LoVo (cell line): ENCODE data around the gene RGS19.

ENCODE experiments used
- DNase-seq: peaks from one replicate; pipeline ENCODE4 v3.0.0-alpha.2; 2016; ENCODE audit warnings: low spot score

RGS19 gene

DNA sequence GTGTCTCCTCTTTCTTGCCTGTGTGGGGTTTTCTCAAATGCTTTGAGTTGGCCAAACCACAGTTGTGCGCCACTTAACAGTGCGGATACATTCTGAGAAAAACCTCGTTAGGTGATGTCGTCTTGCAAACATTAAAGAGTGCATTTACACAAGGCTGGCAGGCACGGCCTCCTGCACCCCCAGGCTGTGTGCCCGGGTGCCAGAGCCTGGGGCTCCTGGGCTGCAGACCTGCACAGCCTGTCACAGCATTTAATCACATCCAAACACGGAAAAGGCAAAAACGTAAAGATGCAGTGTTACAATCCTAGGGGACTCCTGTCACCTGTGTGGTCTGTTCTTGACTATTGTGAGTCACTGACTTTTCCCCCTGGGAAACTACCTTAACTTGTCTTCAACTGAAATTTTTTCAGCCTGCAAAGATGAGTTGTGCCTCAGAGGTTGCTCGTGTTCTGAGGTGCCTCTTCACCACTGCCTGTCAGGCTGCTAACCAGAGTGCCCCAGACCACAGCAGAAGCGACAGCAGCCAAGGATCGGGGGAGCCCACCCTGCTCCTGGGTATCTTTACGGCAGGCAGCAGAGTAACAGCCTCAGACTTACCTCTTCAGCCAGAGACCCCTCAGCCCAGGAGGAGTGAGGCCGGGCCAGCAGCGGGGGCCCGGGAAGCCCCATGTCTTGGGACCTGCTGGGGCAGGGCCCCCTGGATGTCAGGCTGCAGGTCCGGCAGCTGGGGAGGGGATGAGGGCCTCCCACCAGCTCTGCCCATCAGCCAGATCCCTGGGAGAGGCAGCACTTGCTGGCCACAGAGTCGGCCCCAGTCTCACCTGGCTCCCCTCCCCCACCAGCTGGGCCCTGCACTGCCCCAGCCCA is 44.0 kb downstream of the RGS19 start:
- no peak for DNase-seq

DNA sequence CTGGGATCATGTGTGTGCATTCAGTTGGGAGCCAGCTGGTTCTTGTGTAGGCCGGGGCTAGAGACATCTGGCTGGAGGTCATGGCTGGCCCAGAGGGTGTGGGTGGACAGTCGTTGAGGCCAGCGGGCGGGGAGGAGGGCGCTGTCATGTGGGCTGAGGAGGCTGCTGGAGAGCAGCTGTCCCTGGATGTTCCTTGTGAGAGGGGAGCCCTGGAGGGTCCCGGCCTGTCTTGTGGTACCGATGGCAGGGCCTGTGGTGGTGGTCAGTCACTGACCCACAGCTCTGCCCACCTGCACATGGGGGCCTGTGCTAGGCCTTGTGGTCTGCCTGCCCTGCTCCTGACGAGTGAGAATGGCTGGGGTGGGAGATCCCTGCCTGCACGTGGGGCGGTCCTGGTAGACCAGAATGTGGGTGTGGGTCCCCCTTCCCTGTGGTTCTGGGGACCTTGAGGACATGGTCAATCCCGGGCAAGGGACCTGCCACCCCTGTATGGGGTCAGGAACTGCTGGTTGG is 45.3 kb downstream of the RGS19 start:
- no peak for DNase-seq

DNA sequence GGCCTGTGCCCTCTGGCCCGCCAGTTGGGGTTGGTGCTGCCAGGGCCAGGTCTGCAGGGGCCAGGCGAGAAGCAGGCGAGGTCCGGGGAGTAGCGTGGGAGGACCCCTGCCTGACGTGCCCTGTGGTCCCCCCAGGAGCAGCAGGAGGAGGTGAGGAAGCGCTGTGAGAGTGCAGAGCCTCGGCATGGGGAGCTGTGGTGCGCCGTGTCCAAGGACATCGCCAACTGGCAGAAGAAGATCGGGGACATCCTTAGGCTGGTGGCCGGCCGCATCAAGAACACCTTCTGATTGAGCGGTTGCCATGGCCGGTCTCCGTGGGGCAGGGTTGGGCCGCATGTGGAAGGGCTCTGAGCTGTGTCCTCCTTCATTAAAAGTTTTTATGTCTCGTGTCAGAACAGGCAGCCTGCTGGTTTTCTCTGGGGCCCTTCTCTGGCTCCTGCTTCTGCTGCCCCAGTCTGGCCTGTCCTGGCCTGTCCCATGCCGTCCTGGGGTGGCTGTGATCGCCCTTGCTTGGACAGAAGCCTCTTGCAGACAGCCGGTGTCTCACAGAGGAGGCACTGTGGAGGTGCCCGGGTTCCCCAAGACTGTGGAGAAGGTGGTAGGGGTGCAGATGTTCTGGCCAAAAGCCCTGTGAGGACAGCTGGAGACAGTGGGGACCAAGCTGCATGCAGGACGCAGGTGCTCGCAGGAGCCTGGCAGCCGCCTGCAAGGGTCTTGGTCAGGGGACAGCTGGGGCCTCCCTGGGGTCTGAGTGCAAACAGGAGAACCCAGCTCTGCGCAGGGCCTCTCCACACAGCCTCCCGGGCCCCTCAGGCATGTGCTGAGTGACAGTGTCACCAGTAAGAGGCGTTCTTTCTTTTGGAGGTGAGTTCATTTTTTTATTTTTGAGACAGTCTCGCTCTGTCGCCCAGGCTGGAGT is 46.4 kb downstream of the RGS19 start:
- DNase-seq = no peak

DNA sequence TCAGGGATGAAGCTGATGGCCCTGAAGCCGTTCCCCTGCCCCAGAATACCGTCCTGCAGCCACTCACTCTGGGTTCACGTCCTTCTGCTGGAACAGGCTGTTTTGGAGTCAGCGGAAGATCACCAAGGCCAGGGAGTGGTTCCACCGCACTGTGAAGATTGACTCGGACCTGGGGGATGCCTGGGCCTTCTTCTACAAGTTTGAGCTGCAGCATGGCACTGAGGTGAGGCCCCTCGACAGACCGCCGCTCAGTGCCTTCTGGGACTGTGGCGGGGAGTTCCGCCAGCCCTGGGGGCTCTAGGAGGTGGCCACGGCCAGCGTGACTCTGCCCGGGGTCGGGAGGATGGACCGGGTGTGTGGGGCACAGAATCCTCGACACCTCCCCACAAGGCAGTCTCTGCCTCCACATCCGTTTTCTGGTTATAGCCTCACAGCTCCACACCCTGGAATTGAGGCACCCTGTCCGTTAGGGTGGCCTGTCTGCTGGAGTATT is 47.5 kb downstream of the RGS19 start:
- no peak for DNase-seq

DNA sequence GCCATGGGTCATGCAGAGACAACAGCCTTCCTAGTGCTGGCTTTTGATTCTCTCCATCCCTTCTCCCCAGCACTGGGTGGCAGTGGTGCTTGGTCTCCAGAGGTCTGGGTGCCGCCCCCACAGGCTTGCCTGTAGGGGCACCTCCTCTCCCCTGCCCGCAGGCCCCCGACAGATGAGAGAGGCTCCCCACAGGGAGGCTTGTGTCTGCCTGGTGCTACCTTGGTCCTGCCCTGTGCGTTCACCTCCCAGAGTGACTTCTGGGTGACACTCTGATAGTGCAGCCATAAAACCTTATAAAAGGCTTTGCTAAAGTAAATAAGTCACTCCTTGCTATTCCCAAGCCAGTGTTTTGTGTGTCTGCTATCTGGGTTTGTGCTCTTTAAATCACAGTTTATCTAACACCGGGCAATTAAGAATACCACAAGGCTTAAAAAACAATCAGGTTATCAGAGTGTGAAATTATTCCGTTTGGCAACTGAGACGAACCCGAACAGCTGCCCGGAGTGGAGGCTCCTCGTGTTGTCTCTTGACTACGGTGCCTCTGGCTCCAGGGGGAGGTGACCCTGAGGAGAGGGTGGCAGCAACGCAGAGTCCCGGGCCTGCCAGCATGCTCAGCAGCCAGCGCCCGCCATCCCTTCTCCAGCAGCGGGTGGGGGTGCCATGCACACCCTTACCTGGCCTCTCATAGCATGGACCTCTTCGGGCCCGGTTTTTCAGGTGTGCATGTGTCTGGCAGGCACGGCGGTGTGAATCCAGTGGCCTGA is 48.8 kb downstream of the RGS19 start:
- no peak for DNase-seq

DNA sequence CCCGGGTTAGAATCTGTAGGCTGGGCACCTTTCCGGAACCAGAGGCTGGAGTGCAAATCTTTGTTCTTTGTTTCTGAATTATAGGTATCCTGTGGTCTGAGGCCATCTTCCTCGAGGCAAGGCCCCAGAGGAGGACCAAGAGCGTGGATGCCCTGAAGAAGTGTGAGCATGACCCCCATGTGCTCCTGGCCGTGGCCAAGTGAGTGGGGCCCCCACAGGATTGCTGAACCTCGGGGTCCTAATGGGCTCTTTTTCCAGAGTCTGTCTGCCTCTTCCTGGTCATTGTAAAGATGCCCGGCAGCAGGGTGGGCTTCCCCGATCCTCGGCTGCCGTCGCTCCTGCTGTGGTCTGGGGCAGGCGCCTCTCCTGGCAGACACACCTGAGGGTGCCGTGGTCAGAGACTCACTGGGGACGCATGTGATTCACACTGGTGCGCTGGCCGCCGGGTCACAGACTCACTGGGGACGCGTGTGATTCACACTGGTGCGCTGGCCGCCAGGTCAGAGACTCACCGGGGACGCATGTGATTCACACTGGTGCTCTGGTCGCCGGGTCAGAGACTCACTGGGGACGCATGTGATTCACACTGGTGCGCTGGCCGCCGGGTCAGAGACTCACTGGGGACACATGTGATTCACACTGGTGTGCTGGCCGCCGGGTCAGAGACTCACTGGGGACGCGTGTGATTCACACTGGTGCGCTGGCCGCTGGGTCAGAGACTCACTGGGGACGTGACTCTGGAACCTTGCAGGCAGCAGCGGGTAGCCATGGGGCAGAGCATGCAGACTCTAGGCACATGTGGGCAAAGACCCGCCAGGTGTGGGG is 49.8 kb downstream of the RGS19 start:
- no peak for DNase-seq

DNA sequence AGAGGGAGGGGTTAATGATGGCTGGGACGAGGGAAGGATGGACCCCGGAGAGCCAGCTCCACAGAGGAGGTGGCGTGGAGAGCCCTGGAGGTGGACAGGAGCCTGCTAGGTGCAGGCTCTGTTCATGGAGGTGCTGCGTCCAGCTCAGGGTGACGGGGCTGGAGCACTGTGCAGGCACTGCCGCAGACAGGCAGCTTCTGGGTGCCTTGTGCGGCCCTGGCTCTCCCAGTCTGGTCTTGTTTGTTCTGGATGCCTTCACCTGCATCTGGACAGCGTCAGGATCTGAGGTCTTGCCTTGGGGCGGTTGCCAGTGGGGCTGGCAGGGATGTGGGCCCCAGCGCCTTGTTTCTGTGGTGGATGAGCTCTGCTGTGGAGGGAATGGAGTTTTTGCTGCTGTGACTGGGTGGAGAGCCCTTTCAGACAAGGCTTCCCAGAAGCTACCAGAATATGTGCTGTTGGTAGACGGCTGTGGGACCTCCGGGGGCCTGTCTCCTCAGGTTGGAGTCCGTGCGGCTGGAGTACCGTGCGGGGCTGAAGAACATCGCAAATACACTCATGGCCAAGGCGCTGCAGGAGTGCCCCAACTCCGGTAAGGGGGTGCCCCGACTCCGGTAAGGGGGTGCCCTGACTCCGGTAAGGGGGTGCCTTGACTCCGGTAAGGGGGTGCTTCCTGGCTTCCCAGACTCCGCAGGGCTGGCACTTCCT is 51.2 kb downstream of the RGS19 start:
- no peak for DNase-seq

DNA sequence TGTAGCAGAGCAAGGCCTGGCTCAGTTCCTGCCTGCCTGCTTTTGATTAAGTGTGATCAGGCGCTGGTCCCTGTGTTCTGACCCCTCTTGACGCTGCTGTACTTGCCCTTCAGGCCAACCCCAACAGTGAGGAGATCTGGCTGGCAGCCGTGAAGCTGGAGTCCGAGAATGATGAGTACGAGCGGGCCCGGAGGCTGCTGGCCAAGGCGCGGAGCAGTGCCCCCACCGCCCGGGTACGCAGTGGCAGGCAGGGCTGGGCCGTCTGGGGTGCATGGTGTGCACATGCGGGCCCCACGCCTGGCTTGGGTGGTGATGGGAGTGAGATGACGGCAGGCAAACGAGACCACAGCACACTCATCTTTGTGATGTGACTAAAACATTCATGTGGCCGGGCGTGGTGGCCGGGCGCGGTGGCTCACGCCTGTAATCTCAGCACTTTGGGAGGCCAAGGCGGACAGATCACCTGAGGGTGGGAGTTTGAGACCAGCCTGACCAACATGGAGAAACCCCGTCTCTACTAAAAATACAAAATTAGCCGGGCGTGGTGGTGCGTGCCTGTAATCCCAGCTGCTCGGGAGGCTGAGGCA is 53.4 kb downstream of the RGS19 start:
- no peak for DNase-seq

DNA sequence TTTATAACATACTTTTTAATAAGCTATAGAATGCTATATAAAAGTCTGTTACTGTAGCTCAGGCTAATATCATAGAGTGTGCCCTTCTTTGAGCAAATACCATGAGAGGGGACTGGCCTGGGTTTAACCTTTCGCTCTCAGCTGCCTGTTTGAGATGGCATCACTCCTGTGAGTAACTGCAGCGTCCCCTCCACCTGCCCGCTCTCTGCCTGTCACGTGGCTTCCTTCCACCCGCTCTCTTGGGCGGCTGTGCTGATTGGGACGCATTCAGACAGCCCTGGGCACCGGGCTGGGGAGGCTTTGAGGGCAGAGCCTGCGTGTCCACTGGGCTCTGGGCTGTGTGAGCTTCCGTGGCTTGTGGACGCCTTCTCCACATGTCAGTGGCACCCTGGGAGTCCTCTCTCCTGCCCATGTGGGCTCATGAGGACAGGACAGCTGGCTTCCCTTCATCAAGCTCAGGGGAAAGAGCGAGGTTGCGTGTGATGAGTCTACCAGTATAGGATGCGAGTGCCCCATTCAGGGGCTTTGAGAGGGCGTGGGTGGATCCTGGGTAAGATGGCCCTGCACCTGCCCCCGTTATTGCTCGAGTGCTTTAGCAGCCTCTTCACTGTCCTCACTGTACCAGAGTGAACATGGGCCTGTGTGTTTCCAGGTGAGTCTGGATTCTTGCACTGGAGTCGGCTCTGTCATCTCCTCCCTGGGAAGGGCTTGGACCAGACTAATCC is 54.1 kb downstream of the RGS19 start:
- DNase-seq = no peak

DNA sequence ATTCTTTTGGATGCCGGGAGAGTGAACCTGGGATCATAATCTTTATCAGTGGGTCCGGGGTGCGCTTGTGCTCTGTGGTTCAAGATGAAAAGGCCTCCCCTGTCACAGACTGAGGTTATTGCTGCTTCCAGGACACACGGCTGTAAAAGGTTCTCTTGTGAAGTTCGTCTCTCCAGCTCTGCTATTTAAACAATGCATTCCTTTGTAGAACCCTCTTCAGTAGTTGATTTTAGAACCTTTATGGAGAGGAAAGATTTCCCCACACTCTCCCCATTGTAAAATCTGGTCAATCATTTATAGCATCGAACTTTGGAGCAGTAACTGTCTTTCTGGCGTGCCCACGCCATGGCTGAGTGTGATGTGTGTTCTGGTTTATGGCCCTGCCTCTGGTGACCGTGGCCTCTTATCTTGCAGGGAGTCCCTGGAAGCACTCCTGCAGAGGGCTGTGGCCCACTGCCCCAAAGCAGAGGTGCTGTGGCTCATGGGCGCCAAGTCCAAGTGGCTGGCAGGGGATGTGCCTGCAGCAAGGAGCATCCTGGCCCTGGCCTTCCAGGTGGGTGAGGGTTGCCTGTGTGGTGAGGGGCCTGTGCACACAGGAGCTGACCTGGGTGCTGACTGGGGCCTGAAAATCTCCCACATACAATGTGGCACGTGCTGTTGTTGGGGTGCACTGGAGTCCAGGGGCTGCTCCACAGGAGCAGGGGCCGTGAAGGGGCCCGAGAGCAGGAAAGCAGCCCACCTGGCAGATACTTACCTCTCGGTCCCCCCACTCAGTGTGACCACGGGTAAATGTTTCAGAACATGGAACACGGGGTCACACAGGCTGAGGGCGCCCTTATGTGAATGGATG is 55.0 kb downstream of the RGS19 start:
- no peak for DNase-seq

DNA sequence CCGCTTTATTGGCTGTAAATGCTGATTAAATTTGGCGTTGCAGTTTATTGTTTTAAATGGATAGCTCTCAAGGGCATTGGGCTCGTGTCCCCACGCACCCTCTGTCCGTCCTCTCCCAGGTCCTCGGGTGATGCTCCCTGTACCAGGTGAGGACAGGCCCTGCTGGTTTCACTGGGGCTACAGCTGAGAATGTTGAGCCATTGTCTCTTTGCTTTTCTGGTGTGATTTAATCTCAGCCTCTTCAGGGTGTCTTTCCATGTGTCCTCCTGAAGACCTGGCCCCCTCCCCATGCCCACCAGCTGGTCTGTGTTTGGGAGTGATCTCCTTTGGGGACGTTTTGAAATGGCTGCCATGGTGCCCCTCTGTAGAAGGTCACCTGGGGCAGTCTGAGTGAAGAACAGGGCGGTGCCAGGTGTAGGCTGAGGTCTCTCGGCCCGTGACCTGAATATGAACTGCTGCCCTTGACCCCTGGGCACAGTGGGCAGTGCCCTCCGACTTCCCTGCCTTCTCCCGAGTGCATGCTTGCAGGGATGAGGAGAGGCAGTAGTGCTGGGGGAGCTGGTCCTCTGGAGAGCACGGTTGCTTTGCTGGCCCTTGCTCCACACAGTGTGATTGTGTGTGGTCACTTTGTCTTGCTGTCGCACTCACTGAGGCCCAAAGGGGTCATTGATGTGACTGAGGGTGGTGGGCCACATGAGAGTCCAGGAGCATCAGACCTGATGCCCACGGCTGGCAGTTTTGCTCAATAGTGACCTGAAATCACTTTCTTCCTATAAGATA is 55.8 kb downstream of the RGS19 start:
- no peak for DNase-seq
